Naive thymus-derived CD8-positive, alpha-beta T cell (primary cell): ENCODE results near the gene LITAFD. TPM values are rescaled to one million over a fixed set of nuclear protein-coding genes. Genes with fewer than 3 reads are reported as not detected.

ENCODE experiments used
- ATAC-seq, 2 donors: fragments of 150-1000 bp; cut with Tn5 transposase in 1 of 2; sonication (Bioruptor Pico), chemical (Tn5 transposase) in 1 of 2; 1 replicate in 1 of 2; 2 replicates in 1 of 2; pipeline ENCODE4 v1.10.0; 2021; ENCODE audit warnings: mild to moderate bottlenecking in 2 of 2, moderate library complexity in 2 of 2
- POLR2A ChIA-PET: fragments of 350-600 bp; sonication (Branson Sonifier 250); formaldehyde crosslinking; loops from one replicate; lab custom pipeline; 2021; ENCODE audit warnings: antibody characterized with exemption; lab: Charles Lee
- DNase-seq, 10 donors: peaks; one replicate each; pipeline versions ENCODE4 v3.0.0 to v3.0.0-alpha.2; 2020 to 2022
- H3K27ac Mint-ChIP-seq, 10 donors: one replicate each; pipeline ENCODE4 v1.8.0; 2020 to 2022; ENCODE audit warnings: mild to moderate bottlenecking in 10 of 10, mixed read lengths in 10 of 10, moderate library complexity in 4 of 10, inconsistent platforms in 1 of 10
- H3K27me3 Mint-ChIP-seq, 5 donors: one replicate each; pipeline ENCODE4 v1.8.0; 2021 to 2022; ENCODE audit warnings: mixed read lengths in 5 of 5
- H3K36me3 Mint-ChIP-seq, 3 donors: one replicate each; pipeline ENCODE4 v1.8.0; 2020 to 2022; ENCODE audit warnings: mixed read lengths in 3 of 3, mild to moderate bottlenecking in 2 of 3, inconsistent platforms in 1 of 3
- H3K4me1 Mint-ChIP-seq, 4 donors: one replicate each; pipeline ENCODE4 v1.8.0; 2021 to 2022; ENCODE audit warnings: mixed read lengths in 4 of 4
- H3K4me3 Mint-ChIP-seq, 10 donors: one replicate each; pipeline ENCODE4 v1.8.0; 2020 to 2022; ENCODE audit warnings: mild to moderate bottlenecking in 10 of 10, mixed read lengths in 10 of 10, moderate library complexity in 6 of 10, inconsistent platforms in 1 of 10
- H3K9me3 Mint-ChIP-seq, 9 donors: one replicate each; pipeline ENCODE4 v1.8.0; 2020 to 2022; ENCODE audit warnings: mixed read lengths in 9 of 9, mild to moderate bottlenecking in 3 of 9, inconsistent platforms in 1 of 9, moderate library complexity in 1 of 9
- polyA plus RNA-seq, 3 donors: library from polyadenylated mRNA; unstranded; fragments of 300-500 nt; fragmentation: Illumina TruSeq; gene quantifications; one replicate each; pipeline ENCODE4 v1.2.3, GENCODE V29; 2021
- total RNA-seq, 8 experiments: library from RNA in 2 of 8; stranded (reverse) in 2 of 8; gene quantifications; one replicate each; pipeline ENCODE4 v1.2.3 and lab custom pipeline; 2021 to 2026

The LITAFD gene
- total and polyA plus RNA-seq, 5 experiments from 2014 or later: not detected

- Mint-ChIP-seq H3K27me3 (no peaks in the 10 kb centered on the region), H3K4me1 (peaks cover 14 to 47% (median 30%) of the 10 kb centered on the region in 4 donors), H3K27ac (peak overlapping the region in 5 of 10 donors; percentile 9 to 89 (median 55)), H3K9me3 (no peaks in the 10 kb centered on the region), H3K36me3 (peaks cover 0 to 97% (median 12%) of the 10 kb centered on the region in 3 donors), H3K4me3 (no peak overlapping the region)
- POLR2A ChIA-PET: no interaction called here
- no peak for DNase-seq
- no peak for ATAC-seq
Measured at GRCh38 chr16:8920645-8921346, 38.6 kb downstream of the LITAFD start.

- H3K27ac Mint-ChIP-seq: no peak overlapping the region
- H3K9me3 Mint-ChIP-seq: no peaks in the 10 kb centered on the region
- H3K4me3 Mint-ChIP-seq: no peak overlapping the region
- DNase-seq (no peak), ATAC-seq (no peak)
- POLR2A ChIA-PET: no interaction called here
- H3K27me3 Mint-ChIP-seq: no peaks in the 10 kb centered on the region
- peaks cover 0 to 95% (median 12%) of the 10 kb centered on the region in 3 donors for H3K36me3 Mint-ChIP-seq
- peaks cover 15 to 44% (median 30%) of the 10 kb centered on the region in 4 donors for H3K4me1 Mint-ChIP-seq
Measured at GRCh38 chr16:8921347-8921984, 39.3 kb downstream of the LITAFD start.

GRCh38 chr16:8923199-8923598, 41.0 kb downstream of the LITAFD start:
- Mint-ChIP-seq H3K36me3 (peaks cover 0 to 94% (median 13%) of the 10 kb centered on the region in 3 donors), H3K9me3 (no peaks in the 10 kb centered on the region), H3K27ac (no peak overlapping the region), H3K4me3 (no peak overlapping the region), H3K4me1 (peaks cover 20 to 57% (median 35%) of the 10 kb centered on the region in 4 donors), H3K27me3 (no peaks in the 10 kb centered on the region)
- ATAC-seq (no peak), DNase-seq (no peak)
- POLR2A ChIA-PET: no interaction called here

- DNase-seq: no peak
- peaks cover 18 to 60% (median 39%) of the 10 kb centered on the region in 4 donors for H3K4me1 Mint-ChIP-seq
- POLR2A ChIA-PET: no interaction called here
- H3K4me3 Mint-ChIP-seq: no peak overlapping the region
- no peaks in the 10 kb centered on the region for H3K9me3 Mint-ChIP-seq
- H3K27me3 Mint-ChIP-seq: no peaks in the 10 kb centered on the region
- peak overlapping the region in 6 of 10 donors; percentile 11 to 63 (median 34) for H3K27ac Mint-ChIP-seq
- H3K36me3 Mint-ChIP-seq: peaks cover 3 to 93% (median 15%) of the 10 kb centered on the region in 3 donors
- ATAC-seq: no peak
Measured at GRCh38 chr16:8924214-8924613, 42.1 kb downstream of the LITAFD start.

- H3K27ac Mint-ChIP-seq: peak overlapping the region in 2 of 10 donors; percentile 17 to 58
- POLR2A ChIA-PET: no interaction called here
- H3K36me3 Mint-ChIP-seq: peaks cover 10 to 92% (median 20%) of the 10 kb centered on the region in 3 donors
- DNase-seq: no peak
- no peak for ATAC-seq
- H3K9me3 Mint-ChIP-seq: no peaks in the 10 kb centered on the region
- peaks cover 17 to 55% (median 33%) of the 10 kb centered on the region in 4 donors for H3K4me1 Mint-ChIP-seq
- H3K4me3 Mint-ChIP-seq: no peak overlapping the region
- H3K27me3 Mint-ChIP-seq: no peaks in the 10 kb centered on the region
Measured at GRCh38 chr16:8925455-8925854, 43.3 kb downstream of the LITAFD start.

GRCh38 chr16:8926827-8927226, 44.7 kb downstream of the LITAFD start:
- Mint-ChIP-seq H3K4me3 (peak overlapping the region in 1 of 10 donors; percentile 14), H3K36me3 (peaks cover 10 to 81% (median 14%) of the 10 kb centered on the region in 3 donors), H3K9me3 (no peaks in the 10 kb centered on the region), H3K4me1 (peaks cover 20 to 60% (median 40%) of the 10 kb centered on the region in 4 donors), H3K27ac (peak overlapping the region in 2 of 10 donors; percentile 34 to 73), H3K27me3 (no peaks in the 10 kb centered on the region)
- POLR2A ChIA-PET: no interaction called here
- DNase-seq (no peak), ATAC-seq (no peak)

GRCh38 chr16:8928467-8928957, 46.4 kb downstream of the LITAFD start:
- Mint-ChIP-seq H3K27ac (peak overlapping the region in 1 of 10 donors; percentile 62), H3K4me1 (peaks cover 26 to 71% (median 51%) of the 10 kb centered on the region in 4 donors), H3K27me3 (no peaks in the 10 kb centered on the region), H3K36me3 (peaks cover 10 to 66% (median 11%) of the 10 kb centered on the region in 3 donors), H3K9me3 (no peaks in the 10 kb centered on the region), H3K4me3 (no peak overlapping the region)
- POLR2A ChIA-PET: no interaction called here
- no peak for ATAC-seq
- no peak for DNase-seq

- Mint-ChIP-seq H3K27ac (no peak overlapping the region), H3K27me3 (no peaks in the 10 kb centered on the region), H3K4me1 (peaks cover 27 to 72% (median 53%) of the 10 kb centered on the region in 4 donors), H3K4me3 (no peak overlapping the region), H3K9me3 (no peaks in the 10 kb centered on the region), H3K36me3 (peaks cover 10 to 62% (median 11%) of the 10 kb centered on the region in 3 donors)
- DNase-seq: no peak
- POLR2A ChIA-PET: no interaction called here
- no peak for ATAC-seq
Measured at GRCh38 chr16:8929086-8929748, 47.1 kb downstream of the LITAFD start.

- H3K27me3 Mint-ChIP-seq: no peaks in the 10 kb centered on the region
- no peak for ATAC-seq
- H3K4me3 Mint-ChIP-seq: no peak overlapping the region
- peak; percentile 14 to 66 (median 46) for DNase-seq
- H3K36me3 Mint-ChIP-seq: peaks cover 10 to 38% (median 11%) of the 10 kb centered on the region in 3 donors
- no peaks in the 10 kb centered on the region for H3K9me3 Mint-ChIP-seq
- H3K27ac Mint-ChIP-seq: peak overlapping the region in 2 of 10 donors; percentile 14
- H3K4me1 Mint-ChIP-seq: peaks cover 32 to 78% (median 66%) of the 10 kb centered on the region in 4 donors
- POLR2A ChIA-PET: no interaction called here
Measured at GRCh38 chr16:8931859-8932258, 49.7 kb downstream of the LITAFD start.

GRCh38 chr16:8934601-8935000, 52.5 kb downstream of the LITAFD start:
- ATAC-seq (no peak), DNase-seq (no peak)
- no peak overlapping the region for H3K4me3 Mint-ChIP-seq
- no peaks in the 10 kb centered on the region for H3K9me3 Mint-ChIP-seq
- H3K27me3 Mint-ChIP-seq: no peaks in the 10 kb centered on the region
- peaks cover 43 to 85% (median 76%) of the 10 kb centered on the region in 4 donors for H3K4me1 Mint-ChIP-seq
- H3K36me3 Mint-ChIP-seq: peaks cover under 1 to 12% (median 3%) of the 10 kb centered on the region in 3 donors
- peak overlapping the region in 2 of 10 donors; percentile 8 to 26 for H3K27ac Mint-ChIP-seq
- POLR2A ChIA-PET: no interaction called here
